ENCODE measurements around the gene APBB1IP.

GRCh38 chr10:26544932-26545331 lies 106.8 kb downstream of the APBB1IP start:
- TF ChIP-seq, protein P1, sequence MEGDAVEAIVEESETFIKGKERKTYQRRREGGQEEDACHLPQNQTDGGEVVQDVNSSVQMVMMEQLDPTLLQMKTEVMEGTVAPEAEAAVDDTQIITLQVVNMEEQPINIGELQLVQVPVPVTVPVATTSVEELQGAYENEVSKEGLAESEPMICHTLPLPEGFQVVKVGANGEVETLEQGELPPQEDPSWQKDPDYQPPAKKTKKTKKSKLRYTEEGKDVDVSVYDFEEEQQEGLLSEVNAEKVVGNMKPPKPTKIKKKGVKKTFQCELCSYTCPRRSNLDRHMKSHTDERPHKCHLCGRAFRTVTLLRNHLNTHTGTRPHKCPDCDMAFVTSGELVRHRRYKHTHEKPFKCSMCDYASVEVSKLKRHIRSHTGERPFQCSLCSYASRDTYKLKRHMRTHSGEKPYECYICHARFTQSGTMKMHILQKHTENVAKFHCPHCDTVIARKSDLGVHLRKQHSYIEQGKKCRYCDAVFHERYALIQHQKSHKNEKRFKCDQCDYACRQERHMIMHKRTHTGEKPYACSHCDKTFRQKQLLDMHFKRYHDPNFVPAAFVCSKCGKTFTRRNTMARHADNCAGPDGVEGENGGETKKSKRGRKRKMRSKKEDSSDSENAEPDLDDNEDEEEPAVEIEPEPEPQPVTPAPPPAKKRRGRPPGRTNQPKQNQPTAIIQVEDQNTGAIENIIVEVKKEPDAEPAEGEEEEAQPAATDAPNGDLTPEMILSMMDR (IDR thresholded peaks at IDR 0.05) = no peak
- no peak for TF ChIP-seq POLR2A (IDR thresholded peaks at IDR 0.05)

Measured in lower leg skin (tissue), 3 donors.